VCaP (cell line): Measurements from ENCODE around the gene PRKRIP1.
"Not testable (repeated sequence)": the region's sequence is repeated elsewhere in the genome, so short reads cannot be mapped to it uniquely, and the experiment has no call there.

Experiments used
- H3K27ac ChIP-seq: fragments of 450-650 bp; 2 replicates; pipeline ENCODE4 v1.5.1; 2017
- CTCF ChIP-seq: fragments of 450-650 bp; conservative IDR thresholded peaks from 2 replicates; pipeline ENCODE4 v1.5.1; 2017; ENCODE audit warnings: mild to moderate bottlenecking, moderate library complexity

The PRKRIP1 gene

DNA sequence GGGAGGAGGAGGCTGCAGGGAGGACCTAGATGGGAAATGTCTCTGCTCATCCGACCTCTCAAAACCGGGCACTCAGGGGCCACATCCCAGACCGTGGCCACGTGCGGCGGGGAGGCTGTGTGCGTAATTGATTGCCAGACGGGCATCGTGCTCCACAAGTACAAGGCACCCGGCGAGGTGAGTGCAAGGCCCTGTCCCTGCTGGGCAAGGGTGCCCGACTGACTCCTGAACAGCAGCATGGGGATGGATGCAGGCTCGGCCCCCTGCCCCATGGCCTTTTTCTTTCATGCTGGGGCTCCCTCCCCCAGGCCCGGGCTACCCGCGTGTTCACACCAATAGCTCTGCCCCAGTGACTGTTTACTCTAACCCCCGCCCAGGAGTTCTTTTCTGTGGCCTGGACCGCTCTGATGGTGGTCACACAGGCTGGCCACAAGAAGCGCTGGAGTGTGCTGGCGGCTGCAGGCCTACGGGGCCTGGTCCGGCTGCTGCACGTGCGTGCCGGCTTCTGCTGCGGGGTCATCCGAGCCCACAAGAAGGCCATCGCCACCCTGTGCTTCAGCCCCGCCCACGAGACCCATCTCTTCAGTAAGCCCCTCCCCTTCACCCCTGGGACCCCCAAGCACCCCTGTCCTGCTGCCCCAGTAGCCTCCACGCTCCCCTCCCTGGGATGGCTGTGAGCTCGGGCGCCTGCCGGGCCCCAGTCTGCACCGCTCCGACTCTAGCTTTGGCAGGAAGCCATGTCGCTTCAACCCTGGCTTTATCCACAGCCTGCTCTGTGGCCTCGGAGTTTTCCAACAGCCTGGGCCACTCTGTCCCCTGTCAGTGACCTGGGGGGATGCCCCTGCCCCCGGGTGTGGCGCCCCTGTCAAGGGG lies 72.6 kb downstream of the PRKRIP1 start:
- H3K27ac ChIP-seq = no peak overlapping the region
- TF ChIP-seq CTCF = no peak

- no peak for TF ChIP-seq CTCF
- H3K27ac ChIP-seq = no peak overlapping the region
Measured at GRCh38 chr7:102469351-102469971, 73.3 kb downstream of the PRKRIP1 start.

DNA sequence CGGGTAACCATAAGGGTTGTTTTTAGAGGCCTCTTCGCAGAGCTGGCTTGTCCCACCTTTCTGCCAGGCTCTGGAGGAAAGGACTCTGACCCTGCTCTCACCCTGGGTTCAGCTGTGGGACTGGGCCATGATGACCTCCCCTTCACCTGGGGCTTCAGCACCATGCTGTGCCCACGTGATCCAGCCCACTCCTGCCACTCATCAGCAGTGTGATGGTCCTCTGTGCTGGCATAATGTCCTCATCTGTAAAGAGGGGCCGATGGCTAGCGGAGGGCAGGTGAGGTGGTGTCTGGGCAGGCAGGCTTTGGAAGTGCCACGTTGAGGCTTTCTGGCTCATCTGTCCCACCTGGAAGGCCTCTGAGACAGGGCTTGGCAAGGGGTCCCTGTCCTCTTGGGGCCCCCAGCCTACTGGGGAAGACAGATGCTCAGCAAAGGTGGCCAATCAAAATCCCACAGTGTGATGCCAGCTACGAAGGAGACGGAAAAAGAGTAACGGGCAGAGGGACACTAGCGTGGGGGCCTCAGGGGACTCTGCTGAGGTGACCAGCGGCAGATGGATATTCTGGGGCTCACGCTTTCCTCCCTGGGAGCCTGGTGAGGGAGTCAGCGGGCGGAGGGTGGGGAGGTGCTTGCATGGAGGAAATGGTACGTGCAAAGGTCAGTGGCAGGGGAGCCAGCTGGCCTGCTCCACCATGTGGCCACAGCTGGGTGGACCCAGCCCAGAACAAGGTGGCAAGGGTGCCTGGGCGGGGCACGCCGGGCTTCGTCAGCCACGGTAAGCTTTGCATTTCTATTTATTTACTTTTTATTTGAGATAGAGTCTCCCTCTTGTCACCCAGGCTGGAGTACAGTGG lies 74.0 kb downstream of the PRKRIP1 start:
- TF ChIP-seq CTCF = no peak
- H3K27ac ChIP-seq = no peak overlapping the region

DNA sequence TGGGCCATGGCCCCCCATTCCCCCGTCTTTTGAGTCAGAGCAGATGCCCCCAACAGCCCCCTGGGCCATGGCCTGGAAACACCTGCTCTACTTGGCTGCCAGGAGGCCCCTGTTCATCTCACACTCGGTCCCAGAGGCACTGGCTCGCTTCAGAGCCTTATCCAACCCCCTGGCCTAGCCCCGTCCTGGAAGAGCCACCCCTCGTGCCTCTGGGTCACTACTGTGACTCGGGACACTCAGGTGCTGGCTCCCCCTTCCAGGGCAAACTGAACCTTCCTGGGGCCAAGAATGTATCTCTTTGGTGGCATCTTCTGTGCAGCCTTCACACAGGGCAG lies 75.6 kb downstream of the PRKRIP1 start:
- TF ChIP-seq CTCF = no peak
- no peak overlapping the region for H3K27ac ChIP-seq

GRCh38 chr7:102472126-102473041 lies 76.2 kb downstream of the PRKRIP1 start:
- no peak overlapping the region for H3K27ac ChIP-seq
- no peak for TF ChIP-seq CTCF

- H3K27ac ChIP-seq = no peak overlapping the region
- no peak for TF ChIP-seq CTCF
Measured at GRCh38 chr7:102473271-102473991, 77.3 kb downstream of the PRKRIP1 start.

GRCh38 chr7:102474116-102474515 lies 78.0 kb downstream of the PRKRIP1 start:
- H3K27ac ChIP-seq = not testable (repeated sequence)

- H3K27ac ChIP-seq = not testable (repeated sequence)
Measured at GRCh38 chr7:102474736-102475435, 78.7 kb downstream of the PRKRIP1 start.
